PC-9 (cell line): ENCODE measurements around the gene BCAS3. TPM values are rescaled to one million over a fixed set of nuclear protein-coding genes. Genes with fewer than 3 reads are reported as not detected.

Source experiments
- BruUV-seq: library from RNA; stranded (reverse); fragments of 400-500 nt; replicated peaks from 2 replicates; lab custom pipeline; 2021; lab: Mats Ljungman, UMichigan
- CTCF ChIA-PET: fragments of 300-600 bp; sonication (Branson Sonifier 250); formaldehyde crosslinking; loops from one replicate; lab custom pipeline; 2022; ENCODE audit warnings: antibody characterized with exemption; lab: Charles Lee
- POLR2A ChIA-PET: fragments of 300-600 bp; sonication (Branson Sonifier 250); formaldehyde crosslinking; loops from one replicate; lab custom pipeline; 2022; ENCODE audit warnings: antibody characterized with exemption; ENCODE audit not compliant: unreplicated experiment; lab: Charles Lee
- DNase-seq, 2 experiments: peaks; one replicate each; pipeline versions ENCODE4 v3.0.0 to v3.0.0-alpha.2; 2015 to 2022; ENCODE audit warnings: mixed read lengths in 1 of 2
- H2AFZ ChIP-seq: fragments of 200-600 bp; sonication (generic); 2 replicates; pipeline ENCODE4 v1.8.1; 2017; ENCODE audit warnings: antibody characterized with exemption
- H3F3A ChIP-seq: fragments of 200-600 bp; sonication (generic); 2 replicates; pipeline ENCODE4 v1.8.1; 2017; ENCODE audit warnings: antibody characterized with exemption, mild to moderate bottlenecking, low read depth; ENCODE audit not compliant: insufficient read depth
- H3K27ac ChIP-seq: fragments of 200-600 bp; sonication (generic); 2 replicates; pipeline ENCODE4 v1.6.1; 2016; ENCODE audit warnings: mixed run types
- H3K27me3 ChIP-seq: fragments of 200-600 bp; sonication (generic); 2 replicates; pipeline ENCODE4 v1.6.1; 2016; ENCODE audit warnings: low read depth, mixed run types; ENCODE audit not compliant: insufficient read depth
- H3K36me3 ChIP-seq: fragments of 200-600 bp; sonication (generic); 2 replicates; pipeline ENCODE4 v1.6.1; 2016; ENCODE audit warnings: low read depth, mixed run types
- H3K4me1 ChIP-seq: fragments of 200-600 bp; sonication (generic); replicated peaks from 2 replicates; pipeline ENCODE4 v1.6.1; 2016; ENCODE audit warnings: mixed run types; ENCODE audit not compliant: insufficient read depth
- H3K4me2 ChIP-seq: fragments of 200-600 bp; sonication (generic); 2 replicates; pipeline ENCODE4 v1.6.1; 2017; ENCODE audit warnings: mixed run types
- H3K4me3 ChIP-seq: fragments of 200-600 bp; sonication (generic); 2 replicates; pipeline ENCODE4 v1.6.1; 2016; ENCODE audit warnings: mixed run types
- H3K79me2 ChIP-seq: fragments of 200-600 bp; sonication (generic); 2 replicates; pipeline ENCODE4 v1.6.1; 2017; ENCODE audit warnings: low read depth, mixed run types
- H3K9me2 ChIP-seq: fragments of 200-600 bp; sonication (generic); 2 replicates; pipeline ENCODE4 v1.8.1; 2017; ENCODE audit warnings: mild to moderate bottlenecking; ENCODE audit not compliant: insufficient read depth
- H3K9me3 ChIP-seq: fragments of 200-600 bp; sonication (generic); 2 replicates; pipeline ENCODE4 v1.8.1; 2016; ENCODE audit warnings: low read depth; ENCODE audit not compliant: insufficient read depth
- H4K20me1 ChIP-seq: fragments of 200-600 bp; sonication (generic); 2 replicates; pipeline ENCODE4 v1.8.1; 2017; ENCODE audit not compliant: insufficient read depth
- CTCF ChIP-seq: fragments of 200-600 bp; sonication (generic); conservative IDR thresholded peaks from 2 replicates; pipeline ENCODE4 v1.6.1; 2017; ENCODE audit warnings: mixed run types, antibody characterized with exemption, mild to moderate bottlenecking, moderate library complexity
- EZH2 ChIP-seq: fragments of 200-600 bp; sonication (generic); IDR thresholded peaks from 2 replicates; pipeline ENCODE4 v1.8.0; 2017; ENCODE audit warnings: antibody characterized with exemption, low read depth
- intact Hi-C: fragments of 100-400 bp; cut with micrococcal nuclease; formaldehyde crosslinking; loops from one replicate; pipeline ENCODE4 v1.10.0; 2022; ENCODE audit not compliant: unreplicated experiment
- total RNA-seq: library from RNA; stranded (reverse); gene quantifications from 2 replicates; pipeline ENCODE4 v1.2.3, GENCODE V29; 2021

The BCAS3 gene
- total RNA-seq, 1 experiment from 2014 or later, result 26.0 TPM

DNA sequence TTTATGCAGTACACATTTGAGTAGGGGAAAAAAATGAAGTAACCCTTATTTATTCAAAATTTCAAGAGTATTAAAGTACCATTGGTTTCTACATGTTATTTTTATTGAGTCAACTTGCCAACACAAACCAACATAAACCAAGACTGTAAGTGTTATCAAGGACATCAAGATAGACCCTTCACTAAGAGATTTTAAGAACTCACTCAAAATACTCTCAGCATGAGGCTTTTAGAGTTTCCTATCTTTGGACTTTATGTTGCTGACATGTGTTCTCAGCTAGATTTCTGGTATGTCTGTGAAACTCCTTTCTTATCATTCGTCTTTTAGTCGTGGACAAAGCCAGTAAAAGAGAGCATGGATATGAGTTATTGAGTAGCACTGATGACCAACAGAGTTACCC lies 509.4 kb downstream of the BCAS3 start:
- BruUV-seq, result no TSS peak
- POLR2A ChIA-PET, result no interaction called here
- DNase-seq, result no peak
- intact Hi-C loops, result no loop called here
- no peaks in the 10 kb centered on the region for H3K9me3 ChIP-seq
- no peak for TF ChIP-seq EZH2
- TF ChIP-seq CTCF, result no peak
- CTCF ChIA-PET, result no interaction called here
- no peak overlapping the region for H3K4me3 ChIP-seq
- H3K9me2 ChIP-seq, result no peaks in the 10 kb centered on the region
- no peaks in the 10 kb centered on the region for H3K27me3 ChIP-seq
- H4K20me1 ChIP-seq, result no peaks in the 10 kb centered on the region
- no peak overlapping the region for H2AFZ ChIP-seq
- H3K27ac ChIP-seq, result no peak overlapping the region
- no peaks in the 10 kb centered on the region for H3K36me3 ChIP-seq
- H3K79me2 ChIP-seq, result no peaks in the 10 kb centered on the region
- H3F3A ChIP-seq, result no peaks in the 10 kb centered on the region
- H3K4me1 ChIP-seq, result no peaks in the 10 kb centered on the region
- no peak overlapping the region for H3K4me2 ChIP-seq

DNA sequence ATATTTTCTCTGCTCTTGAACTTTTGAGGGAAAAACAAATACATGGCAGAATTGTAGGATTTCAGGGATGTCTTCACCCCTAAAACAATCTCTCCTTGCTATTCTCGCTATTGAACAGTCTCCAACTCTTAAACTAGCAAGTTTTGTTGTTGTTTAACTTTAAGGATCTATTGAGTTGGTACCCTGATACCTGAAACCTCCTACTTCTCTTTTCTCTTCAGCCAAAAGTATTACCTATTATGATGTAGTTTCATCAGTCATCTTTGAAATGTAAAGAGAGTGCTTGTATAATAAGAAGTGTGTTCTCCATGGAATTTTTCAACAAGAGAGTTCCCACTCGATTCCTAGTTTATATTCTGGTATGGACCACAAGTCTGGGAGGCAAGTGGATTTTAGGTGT lies 510.4 kb downstream of the BCAS3 start:
- POLR2A ChIA-PET, result no interaction called here
- intact Hi-C loops, result no loop called here
- CTCF ChIA-PET, result no interaction called here

DNA sequence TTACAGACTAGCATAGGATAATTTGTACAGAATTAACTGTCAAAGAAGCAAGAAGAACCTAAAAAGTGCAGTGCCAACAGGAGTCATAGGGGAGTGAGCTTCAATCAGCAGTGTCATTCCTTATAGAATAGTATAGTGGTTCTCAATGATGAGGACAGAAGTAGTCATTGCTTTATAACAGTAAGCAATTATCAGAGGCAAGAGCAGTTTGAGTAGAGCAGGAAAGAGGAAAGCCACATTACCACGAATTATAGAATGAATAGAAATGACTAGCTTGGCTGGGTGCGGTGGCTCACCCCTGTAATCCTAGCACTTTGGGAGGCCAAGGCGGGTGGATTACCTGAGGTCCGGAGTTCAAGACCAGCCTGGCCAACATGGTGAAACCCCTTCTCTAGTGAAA lies 512.3 kb downstream of the BCAS3 start:
- Histone ChIP-seq H3K27ac (no peak overlapping the region), H3K79me2 (no peaks in the 10 kb centered on the region), H4K20me1 (no peaks in the 10 kb centered on the region), H3K27me3 (no peaks in the 10 kb centered on the region), H2AFZ (no peak overlapping the region), H3K4me3 (no peak overlapping the region), H3K9me3 (no peaks in the 10 kb centered on the region), H3K9me2 (no peaks in the 10 kb centered on the region), H3F3A (no peaks in the 10 kb centered on the region), H3K36me3 (no peaks in the 10 kb centered on the region), H3K4me1 (no peaks in the 10 kb centered on the region), H3K4me2 (no peak overlapping the region)
- POLR2A ChIA-PET, result no interaction called here
- BruUV-seq, result no TSS peak
- no peak for TF ChIP-seq EZH2
- TF ChIP-seq CTCF, result no peak
- intact Hi-C loops, result no loop called here
- CTCF ChIA-PET, result interaction anchor here (0.6 kb wide), 1 partner anchor 108 kb away, joined by 3 read pairs; no protein-coding TSS in a partner anchor
- DNase-seq, result no peak

More for the DNA sequence above, 510.4 kb downstream of the BCAS3 start:
- Histone ChIP-seq H2AFZ (no peak overlapping the region), H4K20me1 (no peaks in the 10 kb centered on the region), H3K36me3 (no peaks in the 10 kb centered on the region), H3K4me3 (no peak overlapping the region), H3K79me2 (no peaks in the 10 kb centered on the region), H3K9me2 (no peaks in the 10 kb centered on the region), H3F3A (no peaks in the 10 kb centered on the region), H3K27me3 (no peaks in the 10 kb centered on the region), H3K9me3 (no peaks in the 10 kb centered on the region), H3K4me2 (no peak overlapping the region), H3K4me1 (no peaks in the 10 kb centered on the region), H3K27ac (no peak overlapping the region)
- DNase-seq, result no peak
- BruUV-seq, result no TSS peak
- TF ChIP-seq EZH2, result no peak
- TF ChIP-seq CTCF, result no peak
